GM18511 (cell line): ENCODE data around the gene MSTN.

Experiments
- ATAC-seq: cut with Tn5 transposase; IDR thresholded peaks from one replicate; pipeline ENCODE4 v1.9.1; 2021; ENCODE audit warnings: mild to moderate bottlenecking, moderate library complexity; ENCODE audit not compliant: unreplicated experiment

Gene MSTN

DNA sequence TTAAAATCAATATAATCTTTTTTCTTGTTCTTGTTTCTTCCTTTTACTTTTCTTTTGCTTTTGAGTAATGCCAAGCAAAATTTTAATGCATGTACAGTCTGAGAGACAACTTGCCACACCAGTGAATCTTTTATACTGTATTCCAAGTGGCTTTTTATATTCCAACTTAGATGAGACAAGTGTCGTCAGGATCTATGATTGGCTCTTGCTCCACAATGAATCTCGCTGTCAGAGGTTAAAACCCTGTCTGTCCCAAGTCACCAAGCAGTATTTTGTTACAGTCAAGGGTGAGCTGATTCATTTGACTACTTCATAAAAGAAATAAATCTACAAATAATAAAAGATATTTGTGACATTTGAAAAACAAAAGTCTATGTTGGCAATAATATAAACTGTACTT lies at the start of gene MSTN:
TSS of gene MSTN (minus strand) at position 129 of the 400 bp plus-strand sequence. CDS start 133 bp downstream, outside the sequence.
- no peak for ATAC-seq

- ATAC-seq, result no peak
Observed at GRCh38 chr2:190111166-190111565, 48.6 kb upstream of the MSTN start.

- no peak for ATAC-seq
Observed at GRCh38 chr2:190110699-190111098, 48.2 kb upstream of the MSTN start.

- ATAC-seq, result no peak
Observed at GRCh38 chr2:190110131-190110530, 47.6 kb upstream of the MSTN start.

- no peak for ATAC-seq
Observed at GRCh38 chr2:190107409-190107808, 44.9 kb upstream of the MSTN start.

DNA sequence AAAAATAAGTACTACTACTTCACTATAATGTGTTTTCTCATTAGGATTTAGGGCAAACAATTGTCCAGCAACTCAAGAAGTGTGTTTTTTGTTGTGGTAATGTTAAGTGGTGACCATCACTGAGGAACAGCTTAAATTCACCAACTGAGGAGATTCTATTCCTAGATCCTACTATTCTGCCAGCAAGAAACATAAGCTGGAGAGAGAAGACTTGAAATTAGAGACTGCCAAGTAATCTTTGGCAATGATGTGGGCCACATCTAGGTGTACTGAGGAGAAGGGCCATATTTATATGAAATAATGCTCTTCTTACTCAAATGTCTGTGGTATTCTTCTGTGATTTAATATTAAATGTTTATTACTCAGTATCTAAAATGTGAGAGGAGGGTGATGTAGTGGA lies 44.3 kb upstream of the MSTN start:
- ATAC-seq, result no peak

DNA sequence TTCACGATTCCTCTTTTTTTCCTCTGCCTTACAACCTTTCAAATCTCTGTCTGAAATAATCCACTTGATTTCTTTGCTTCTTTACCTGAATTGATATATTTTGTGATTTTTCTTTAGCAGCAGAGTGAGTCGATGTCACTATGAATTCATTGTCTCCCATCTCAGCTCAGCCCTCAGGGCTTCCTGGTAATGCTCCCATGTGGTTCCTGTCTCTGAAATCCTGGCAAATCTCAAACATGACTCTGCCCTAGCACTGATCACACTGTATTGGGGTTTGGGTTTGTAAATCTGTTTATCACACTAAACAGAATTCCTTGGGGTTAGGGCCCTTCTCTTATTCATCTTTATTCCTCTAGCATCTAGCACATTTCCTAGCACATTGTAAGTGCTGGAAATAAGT lies 43.0 kb upstream of the MSTN start:
- ATAC-seq, result no peak

- ATAC-seq, result no peak
Observed at GRCh38 chr2:190103144-190103543, 40.6 kb upstream of the MSTN start.

DNA sequence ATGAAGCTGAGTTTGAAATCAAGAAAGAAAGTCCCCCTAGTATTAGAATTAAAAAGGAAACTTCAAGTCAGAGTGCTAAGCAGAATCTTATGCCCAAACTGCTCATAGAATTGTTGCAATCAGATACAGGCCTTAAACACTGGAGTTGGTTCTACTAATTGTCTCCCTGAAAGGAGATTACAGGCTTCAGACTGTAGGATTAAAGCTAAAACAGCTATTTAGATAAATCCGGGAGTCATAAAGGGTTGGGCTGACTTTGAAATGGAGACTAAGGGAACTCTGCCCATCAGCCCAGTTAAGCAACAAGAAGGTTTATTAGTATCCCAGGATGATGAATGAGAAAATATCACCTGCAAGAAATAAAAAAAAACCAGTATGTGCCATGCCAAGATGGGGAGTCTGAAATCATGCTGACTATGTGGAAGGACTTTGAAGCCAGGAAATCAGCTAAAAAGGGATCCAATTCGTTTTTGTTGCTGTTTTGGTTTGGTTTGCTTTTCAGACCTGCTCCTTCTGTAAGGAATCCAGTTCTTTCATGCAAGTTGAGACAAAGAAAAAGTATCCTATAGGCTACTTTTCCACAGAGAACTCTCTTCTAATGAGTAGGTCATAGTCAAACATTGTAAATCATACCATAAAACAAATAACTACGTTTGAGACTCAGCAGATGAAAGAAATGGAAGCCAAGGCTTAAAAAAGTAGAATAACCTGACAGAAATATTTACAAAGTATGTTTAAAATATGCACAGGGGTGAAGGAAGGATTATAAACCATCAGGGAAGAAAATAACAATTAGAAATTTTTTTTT lies 37.6 kb upstream of the MSTN start:
- no peak for ATAC-seq

DNA sequence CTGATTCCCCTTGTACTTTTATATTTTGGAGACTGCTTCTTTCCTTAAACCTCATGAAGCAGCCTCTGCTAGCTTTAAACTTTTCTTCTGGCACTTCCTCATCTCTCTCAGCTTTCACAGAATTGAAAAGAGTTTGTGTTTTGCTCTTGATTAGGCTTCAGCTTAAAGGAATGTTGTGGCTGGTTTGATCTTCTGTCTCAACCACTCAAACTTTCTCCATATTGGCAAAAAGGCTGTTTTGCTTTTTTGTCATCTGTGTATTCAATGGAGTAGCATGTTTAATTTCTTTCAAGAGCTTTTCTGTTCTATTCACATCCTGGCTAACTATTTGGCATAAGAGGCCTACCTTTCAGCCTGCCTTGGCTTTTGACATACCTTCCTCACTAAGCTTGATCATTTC lies 36.3 kb upstream of the MSTN start:
- ATAC-seq, result no peak

DNA sequence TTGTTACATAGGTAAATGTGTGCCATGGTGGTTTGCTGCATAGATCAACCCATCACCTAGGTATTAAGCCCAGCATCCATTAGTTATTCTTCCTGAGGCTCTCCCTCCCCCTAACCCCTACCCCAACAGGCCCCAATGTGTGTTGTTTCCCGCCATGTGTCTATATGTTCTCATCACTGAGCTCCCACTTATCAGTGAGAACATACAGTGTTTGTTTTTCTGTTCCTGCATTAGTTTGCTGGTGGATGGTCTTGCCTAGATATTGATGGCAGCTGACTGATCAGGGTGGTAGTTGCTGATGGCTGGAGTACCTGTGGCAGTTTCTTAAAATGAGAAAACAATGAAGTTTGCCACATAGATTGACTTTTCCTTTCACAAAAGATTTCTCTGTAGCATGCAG lies 34.6 kb upstream of the MSTN start:
- ATAC-seq, result no peak

- no peak for ATAC-seq
Observed at GRCh38 chr2:190094316-190094871, 31.9 kb upstream of the MSTN start.

GRCh38 chr2:190093793-190094192 lies 31.3 kb upstream of the MSTN start:
- ATAC-seq, result no peak

DNA sequence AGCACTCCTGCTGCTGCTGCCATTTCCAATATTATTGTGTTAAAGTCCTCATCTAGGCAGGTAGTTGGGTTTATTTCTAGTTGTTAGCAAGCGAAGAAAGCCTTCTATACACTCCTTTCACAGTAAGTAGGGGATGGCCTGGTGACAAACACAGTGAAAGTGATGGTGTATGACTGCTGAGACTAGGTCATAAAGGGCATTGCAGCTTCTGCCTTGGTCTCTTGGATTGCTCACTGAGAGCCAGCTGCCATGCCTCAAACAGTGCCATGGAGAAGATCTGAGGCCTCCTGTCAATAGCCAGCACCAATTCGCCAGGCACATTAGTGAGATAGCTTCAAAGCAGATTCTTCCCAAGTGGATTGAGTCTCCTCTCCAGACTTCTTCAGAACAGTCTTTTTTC lies 27.6 kb upstream of the MSTN start:
- peak; percentile 58 for ATAC-seq

GRCh38 chr2:190088917-190089316 lies 26.4 kb upstream of the MSTN start:
- peak; percentile 58 for ATAC-seq

GRCh38 chr2:190084704-190085103 lies 22.2 kb upstream of the MSTN start:
- ATAC-seq, result no peak

DNA sequence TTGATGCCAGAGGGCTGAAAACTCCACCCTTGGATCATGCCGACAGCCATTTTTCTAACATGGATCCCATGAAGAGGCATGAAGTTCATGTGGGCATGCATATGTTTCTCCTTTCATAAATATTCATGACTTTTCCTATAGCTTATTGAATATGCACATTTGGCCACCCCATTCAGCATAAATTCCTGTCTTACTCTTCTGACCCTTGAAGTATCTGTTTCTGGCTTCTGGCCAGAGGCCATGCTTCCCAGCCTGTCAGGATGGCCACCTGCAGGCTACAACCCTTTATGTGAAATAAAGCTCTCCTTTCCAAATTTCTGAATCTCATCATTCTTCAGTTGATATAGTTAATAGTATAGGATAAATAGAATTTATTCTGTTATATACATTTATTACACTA lies 19.6 kb upstream of the MSTN start:
- ATAC-seq, result no peak

- ATAC-seq, result no peak
Observed at GRCh38 chr2:190080527-190081049, 18.1 kb upstream of the MSTN start.

GRCh38 chr2:190079160-190079559 lies 16.6 kb upstream of the MSTN start:
- ATAC-seq, result no peak

DNA sequence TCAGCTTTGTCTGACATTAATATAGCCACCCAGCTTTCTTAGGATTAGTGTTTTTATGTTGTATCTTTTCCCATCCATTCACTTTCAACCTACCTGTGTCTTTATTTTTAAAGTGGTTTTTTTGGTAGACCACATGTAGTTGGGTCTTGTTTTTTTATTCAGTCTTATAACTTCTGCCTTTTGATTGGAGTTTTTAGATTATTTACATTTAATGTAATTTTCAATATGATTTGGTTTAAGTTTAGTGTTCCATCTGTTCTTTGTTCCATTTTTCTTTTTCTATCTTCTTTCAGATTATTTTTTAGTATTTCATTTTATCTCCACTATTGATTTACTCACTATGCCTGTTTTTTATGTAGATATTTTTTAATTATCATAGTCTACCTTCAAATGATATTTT lies 13.1 kb upstream of the MSTN start:
- ATAC-seq, result no peak

DNA sequence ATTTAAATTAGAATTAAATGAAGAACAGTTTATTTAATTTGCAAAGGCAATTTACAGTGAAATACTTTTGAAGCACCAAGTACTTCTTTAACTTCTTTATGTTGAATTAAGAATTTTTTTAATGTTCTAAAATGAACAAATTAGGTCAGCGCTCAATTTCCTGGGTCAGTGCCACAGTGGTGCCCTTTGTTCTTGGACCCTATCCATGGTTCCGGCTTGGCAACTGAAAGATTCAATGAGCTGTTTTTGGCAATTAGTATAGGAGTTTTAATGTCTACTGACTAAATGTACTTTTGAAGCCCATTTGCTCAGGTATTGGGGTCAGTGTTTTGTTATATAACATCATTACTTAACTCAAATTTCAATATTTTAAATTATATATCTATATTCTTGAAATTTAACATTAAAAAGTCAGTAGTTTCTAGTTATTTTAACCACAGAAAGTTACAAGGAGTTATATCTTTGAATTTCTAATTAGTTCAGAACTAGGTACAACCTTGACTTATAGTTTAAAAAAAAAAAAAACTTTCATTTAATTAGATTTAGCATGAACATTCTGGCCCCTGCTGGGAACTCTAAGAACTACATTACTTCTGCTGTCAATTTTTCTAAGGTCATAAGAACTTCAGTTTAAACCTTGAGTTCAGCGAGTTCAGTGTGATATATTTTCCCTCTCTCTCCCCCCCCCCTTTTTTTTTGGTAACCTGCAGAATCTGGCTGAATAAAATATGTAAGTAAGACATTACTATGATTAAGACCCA lies 7.6 kb upstream of the MSTN start:
- ATAC-seq, result peak; percentile 67

DNA sequence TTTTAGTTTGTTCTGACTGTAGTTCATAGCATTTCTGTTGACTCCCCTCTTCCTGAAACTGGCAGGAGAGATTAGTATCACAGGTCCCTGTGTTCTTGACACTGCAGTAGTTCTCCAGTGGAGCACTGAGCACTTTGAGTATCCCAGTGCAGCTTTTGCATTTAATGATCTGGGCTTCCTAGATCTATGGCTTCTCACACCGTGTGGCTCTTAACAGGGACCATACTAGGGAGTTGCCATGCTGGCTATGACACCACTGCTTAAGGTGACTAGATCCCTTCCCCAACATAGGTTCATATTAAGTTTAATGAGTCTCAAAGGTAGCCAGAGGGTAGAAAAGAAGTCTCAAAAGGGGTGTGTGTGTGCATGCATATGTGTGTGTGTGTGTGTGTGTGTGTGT lies 6.2 kb upstream of the MSTN start:
- no peak for ATAC-seq
